Breast epithelium (tissue), 4 donors: ENCODE measurements around the gene PGGHG. TPM values are rescaled to one million over a fixed set of nuclear protein-coding genes. Genes with fewer than 3 reads are reported as not detected.

Source experiments
- DNase-seq, 2 donors: peaks; one replicate each; pipeline ENCODE4 v3.0.0-alpha.2; 2019; ENCODE audit warnings: low spot score in 2 of 2
- H3K27ac ChIP-seq, 2 donors: fragments of 200-600 bp; sonication (generic) in 1 of 2; one replicate each; pipeline ENCODE4 v1.5.1; 2016 to 2019; ENCODE audit warnings: mild to moderate bottlenecking in 1 of 2
- H3K27me3 ChIP-seq, 2 donors: fragments of 200-600 bp; sonication (generic) in 1 of 2; one replicate each; pipeline versions ENCODE4 v1.5.1 to v1.6.0; 2017 to 2019; ENCODE audit warnings: control low read depth in 1 of 2, mild to moderate bottlenecking in 1 of 2
- H3K36me3 ChIP-seq: fragments of 200-600 bp; one replicate; pipeline ENCODE4 v1.5.1; 2019
- H3K4me1 ChIP-seq, 2 donors: fragments of 200-600 bp; sonication (generic); one replicate each; pipeline ENCODE4 v1.5.1; 2016 to 2019; ENCODE audit warnings: control low read depth in 1 of 2
- H3K4me3 ChIP-seq, 3 donors: fragments of 200-600 bp; sonication (generic); 1 replicate in 2 of 3; 2 replicates in 1 of 3; pipeline ENCODE4 v1.5.1; 2016 to 2019; ENCODE audit warnings: mild to moderate bottlenecking in 3 of 3, moderate library complexity in 2 of 3
- H3K9me3 ChIP-seq, 2 donors: fragments of 200-600 bp; sonication (generic) in 1 of 2; one replicate each; pipeline ENCODE4 v1.5.1; 2016 to 2019; ENCODE audit warnings: control low read depth in 1 of 2
- CTCF ChIP-seq, 3 donors: fragments of 450-650 bp; IDR thresholded peaks; one replicate each; pipeline ENCODE4 v1.5.1; 2016 to 2017; ENCODE audit warnings: antibody characterized with exemption in 3 of 3, mild to moderate bottlenecking in 3 of 3, moderate library complexity in 3 of 3
- POLR2A ChIP-seq: fragments of 450-650 bp; IDR thresholded peaks from one replicate; pipeline ENCODE4 v1.6.1; 2016; ENCODE audit warnings: antibody characterized with exemption, mild to moderate bottlenecking, moderate library complexity
- POLR2AphosphoS5 ChIP-seq, 3 donors: sonication (generic); formaldehyde crosslinking; IDR thresholded peaks; one replicate each; pipeline ENCODE4 v1.6.1; 2017; ENCODE audit warnings: antibody characterized with exemption in 3 of 3
- intact Hi-C: fragments of 100-400 bp; cut with DNase I; formaldehyde crosslinking; loops from one replicate; pipeline ENCODE4 v1.15.1; 2023; ENCODE audit warnings: low total_unique reads
- total RNA-seq, 3 donors: library from RNA; depleted of rRNA; stranded (reverse); fragments of >200 nt; gene quantifications; one replicate each; pipeline ENCODE4 v1.1.0, GENCODE V29; 2016

The PGGHG gene
- total RNA-seq, 3 donors from 2014 or later: 13.0 to 63.9 (median 37.3) TPM

- TF ChIP-seq POLR2A: no peak
- no peak for TF ChIP-seq POLR2AphosphoS5 (IDR thresholded peaks at IDR 0.05)
- TF ChIP-seq CTCF (IDR thresholded peaks at IDR 0.05): no peak
- H3K27me3 ChIP-seq: peaks cover 0 to 17% of the 10 kb centered on the region in 2 donors
- H3K36me3 ChIP-seq: no peaks in the 10 kb centered on the region
- intact Hi-C loops: loop anchor here (2.0 kb wide), 1 partner anchor 35 kb away; no protein-coding TSS in a partner anchor
- peaks cover 0 to 5% of the 10 kb centered on the region in 2 donors for H3K4me1 ChIP-seq
- no peaks in the 10 kb centered on the region for H3K9me3 ChIP-seq
- peak in 1 of 2 donors; percentile 49 for DNase-seq
- H3K4me3 ChIP-seq: peak overlapping the region; percentile 68 to 97 (median 72)
- H3K27ac ChIP-seq: peak overlapping the region; percentile 61 to 80
Measured at GRCh38 chr11:287821-288477, 977 bp upstream of the PGGHG start.

- peak overlapping the region; percentile 68 to 97 (median 72) for H3K4me3 ChIP-seq
- peaks cover 0 to 5% of the 10 kb centered on the region in 2 donors for H3K4me1 ChIP-seq
- H3K27me3 ChIP-seq: peaks cover 0 to 9% of the 10 kb centered on the region in 2 donors
- TF ChIP-seq POLR2A (no peak), POLR2AphosphoS5 (IDR thresholded peaks at IDR 0.05) (no peak), CTCF (IDR thresholded peaks at IDR 0.05) (no peak)
- H3K9me3 ChIP-seq: no peaks in the 10 kb centered on the region
- no peaks in the 10 kb centered on the region for H3K36me3 ChIP-seq
- peak overlapping the region; percentile 58 to 80 for H3K27ac ChIP-seq
- intact Hi-C loops: loop anchor here (2.0 kb wide), 1 partner anchor 37 kb away; no protein-coding TSS in a partner anchor
- DNase-seq: no peak
Measured at GRCh38 chr11:289398-289711, 429 bp downstream of the PGGHG start.

GRCh38 chr11:289712-290620 is 1.0 kb downstream of the PGGHG start:
- Histone ChIP-seq H3K9me3 (no peaks in the 10 kb centered on the region), H3K4me3 (peak overlapping the region; percentile 68 to 97 (median 72)), H3K36me3 (no peaks in the 10 kb centered on the region), H3K27me3 (peaks cover 0 to 3% of the 10 kb centered on the region in 2 donors), H3K27ac (peak overlapping the region in 1 of 2 donors; percentile 80), H3K4me1 (peaks cover 0 to 5% of the 10 kb centered on the region in 2 donors)
- intact Hi-C loops: loop anchor here (2.0 kb wide), 1 partner anchor 37 kb away; no protein-coding TSS in a partner anchor
- TF ChIP-seq POLR2A (no peak), CTCF (IDR thresholded peaks at IDR 0.05) (no peak), POLR2AphosphoS5 (IDR thresholded peaks at IDR 0.05) (no peak)
- DNase-seq: peak in 1 of 2 donors; percentile 38

- Histone ChIP-seq H3K4me1 (peaks cover 0 to 5% of the 10 kb centered on the region in 2 donors), H3K36me3 (no peaks in the 10 kb centered on the region), H3K9me3 (no peaks in the 10 kb centered on the region), H3K27ac (no peak overlapping the region), H3K4me3 (no peak overlapping the region), H3K27me3 (no peaks in the 10 kb centered on the region)
- intact Hi-C loops: no loop called here
- no peak for DNase-seq
- TF ChIP-seq POLR2A (no peak), POLR2AphosphoS5 (IDR thresholded peaks at IDR 0.05) (no peak), CTCF (IDR thresholded peaks at IDR 0.05) (no peak)
Measured at GRCh38 chr11:290621-291231, 1.8 kb downstream of the PGGHG start.
